ENCODE data around the gene CHD5.

DNA sequence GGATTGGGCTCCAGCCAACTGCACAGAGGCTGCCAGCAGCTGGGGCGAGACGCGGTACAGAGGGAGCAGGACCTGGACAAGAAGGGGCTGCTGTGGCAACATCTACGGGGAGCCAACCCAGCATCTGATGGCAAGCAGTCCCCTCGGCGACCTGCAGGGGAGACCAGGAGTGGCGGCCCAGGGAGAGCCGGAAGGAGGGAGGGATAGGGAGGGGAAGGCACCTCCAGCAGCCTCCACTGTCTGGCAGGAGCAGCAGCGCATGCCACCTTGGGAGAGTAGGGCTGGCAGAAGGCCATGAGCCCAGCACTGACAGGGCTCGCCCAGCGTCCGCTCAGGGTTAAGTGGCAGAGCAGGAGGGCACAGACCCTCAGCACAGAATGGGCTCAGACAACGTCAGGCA, 17.3 kb downstream of the CHD5 start:
- TF ChIP-seq POLR2A (IDR thresholded peaks at IDR 0.05; ENCODE audit: low read depth) (no peak), POLR2AphosphoS5 (IDR thresholded peaks at IDR 0.05) (no peak), EP300 (IDR thresholded peaks at IDR 0.05) (no peak)
- TF ChIP-seq, protein P1, sequence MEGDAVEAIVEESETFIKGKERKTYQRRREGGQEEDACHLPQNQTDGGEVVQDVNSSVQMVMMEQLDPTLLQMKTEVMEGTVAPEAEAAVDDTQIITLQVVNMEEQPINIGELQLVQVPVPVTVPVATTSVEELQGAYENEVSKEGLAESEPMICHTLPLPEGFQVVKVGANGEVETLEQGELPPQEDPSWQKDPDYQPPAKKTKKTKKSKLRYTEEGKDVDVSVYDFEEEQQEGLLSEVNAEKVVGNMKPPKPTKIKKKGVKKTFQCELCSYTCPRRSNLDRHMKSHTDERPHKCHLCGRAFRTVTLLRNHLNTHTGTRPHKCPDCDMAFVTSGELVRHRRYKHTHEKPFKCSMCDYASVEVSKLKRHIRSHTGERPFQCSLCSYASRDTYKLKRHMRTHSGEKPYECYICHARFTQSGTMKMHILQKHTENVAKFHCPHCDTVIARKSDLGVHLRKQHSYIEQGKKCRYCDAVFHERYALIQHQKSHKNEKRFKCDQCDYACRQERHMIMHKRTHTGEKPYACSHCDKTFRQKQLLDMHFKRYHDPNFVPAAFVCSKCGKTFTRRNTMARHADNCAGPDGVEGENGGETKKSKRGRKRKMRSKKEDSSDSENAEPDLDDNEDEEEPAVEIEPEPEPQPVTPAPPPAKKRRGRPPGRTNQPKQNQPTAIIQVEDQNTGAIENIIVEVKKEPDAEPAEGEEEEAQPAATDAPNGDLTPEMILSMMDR (IDR thresholded peaks at IDR 0.05): no peak

All from esophagus muscularis mucosa (tissue), 4 donors.